Coronary artery (tissue), 2 donors: ENCODE measurements around the gene MSX1.

Source experiments
- DNase-seq: peaks from one replicate; pipeline ENCODE4 v3.0.0-alpha.2; 2017; ENCODE audit warnings: low spot score
- H3K27ac ChIP-seq, 2 donors: fragments of 200-600 bp; sonication (generic); one replicate each; pipeline ENCODE4 v1.5.1; 2016 to 2019
- H3K4me3 ChIP-seq: fragments of 200-600 bp; sonication (generic); 2 replicates; pipeline ENCODE4 v1.5.1; 2016; ENCODE audit warnings: mild to moderate bottlenecking, moderate library complexity
- TF ChIP-seq, protein P1 (sequence below): fragments of 200-600 bp; sonication (generic); IDR thresholded peaks from one replicate; pipeline ENCODE4 v1.5.1; 2019; ENCODE audit warnings: antibody characterized with exemption

Gene MSX1

DNA sequence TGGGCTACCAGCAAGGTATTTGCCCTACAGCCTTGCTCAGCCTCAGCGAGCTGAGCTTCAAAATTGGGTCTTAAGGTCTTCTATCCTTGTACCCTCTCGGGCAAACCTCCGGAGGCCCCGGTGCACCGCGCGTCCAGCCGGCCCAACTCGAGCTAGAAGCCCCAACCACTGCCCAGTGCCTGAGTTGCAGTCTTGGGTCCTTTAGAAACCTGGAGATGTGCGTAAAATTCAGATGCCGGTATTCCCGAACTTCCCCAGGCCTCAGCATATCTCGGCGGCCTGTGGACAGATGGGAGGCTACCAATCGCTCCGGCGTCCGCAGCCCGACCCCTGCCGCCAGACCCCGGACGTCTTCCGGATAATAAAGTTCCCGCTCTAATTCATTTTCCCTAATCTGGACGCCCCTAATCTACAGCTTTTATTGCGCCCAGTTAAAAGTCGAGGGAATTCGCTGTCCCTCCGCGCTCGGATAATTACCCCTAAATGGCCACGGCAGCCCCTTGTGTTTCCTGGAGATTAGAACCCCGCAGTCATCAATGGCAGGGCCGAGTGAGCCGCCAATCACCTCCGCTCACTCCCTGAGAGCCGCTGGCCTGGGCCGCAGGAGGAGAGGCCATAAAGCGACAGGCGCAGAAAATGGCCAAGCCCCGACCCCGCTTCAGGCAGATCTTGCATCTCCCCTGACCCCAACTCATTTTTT is 1.5 kb upstream of the MSX1 start:
- Histone ChIP-seq H3K4me3 (no peak overlapping the region), H3K27ac (no peak overlapping the region)
- TF ChIP-seq, protein P1, sequence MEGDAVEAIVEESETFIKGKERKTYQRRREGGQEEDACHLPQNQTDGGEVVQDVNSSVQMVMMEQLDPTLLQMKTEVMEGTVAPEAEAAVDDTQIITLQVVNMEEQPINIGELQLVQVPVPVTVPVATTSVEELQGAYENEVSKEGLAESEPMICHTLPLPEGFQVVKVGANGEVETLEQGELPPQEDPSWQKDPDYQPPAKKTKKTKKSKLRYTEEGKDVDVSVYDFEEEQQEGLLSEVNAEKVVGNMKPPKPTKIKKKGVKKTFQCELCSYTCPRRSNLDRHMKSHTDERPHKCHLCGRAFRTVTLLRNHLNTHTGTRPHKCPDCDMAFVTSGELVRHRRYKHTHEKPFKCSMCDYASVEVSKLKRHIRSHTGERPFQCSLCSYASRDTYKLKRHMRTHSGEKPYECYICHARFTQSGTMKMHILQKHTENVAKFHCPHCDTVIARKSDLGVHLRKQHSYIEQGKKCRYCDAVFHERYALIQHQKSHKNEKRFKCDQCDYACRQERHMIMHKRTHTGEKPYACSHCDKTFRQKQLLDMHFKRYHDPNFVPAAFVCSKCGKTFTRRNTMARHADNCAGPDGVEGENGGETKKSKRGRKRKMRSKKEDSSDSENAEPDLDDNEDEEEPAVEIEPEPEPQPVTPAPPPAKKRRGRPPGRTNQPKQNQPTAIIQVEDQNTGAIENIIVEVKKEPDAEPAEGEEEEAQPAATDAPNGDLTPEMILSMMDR = no peak
- DNase-seq = no peak

DNA sequence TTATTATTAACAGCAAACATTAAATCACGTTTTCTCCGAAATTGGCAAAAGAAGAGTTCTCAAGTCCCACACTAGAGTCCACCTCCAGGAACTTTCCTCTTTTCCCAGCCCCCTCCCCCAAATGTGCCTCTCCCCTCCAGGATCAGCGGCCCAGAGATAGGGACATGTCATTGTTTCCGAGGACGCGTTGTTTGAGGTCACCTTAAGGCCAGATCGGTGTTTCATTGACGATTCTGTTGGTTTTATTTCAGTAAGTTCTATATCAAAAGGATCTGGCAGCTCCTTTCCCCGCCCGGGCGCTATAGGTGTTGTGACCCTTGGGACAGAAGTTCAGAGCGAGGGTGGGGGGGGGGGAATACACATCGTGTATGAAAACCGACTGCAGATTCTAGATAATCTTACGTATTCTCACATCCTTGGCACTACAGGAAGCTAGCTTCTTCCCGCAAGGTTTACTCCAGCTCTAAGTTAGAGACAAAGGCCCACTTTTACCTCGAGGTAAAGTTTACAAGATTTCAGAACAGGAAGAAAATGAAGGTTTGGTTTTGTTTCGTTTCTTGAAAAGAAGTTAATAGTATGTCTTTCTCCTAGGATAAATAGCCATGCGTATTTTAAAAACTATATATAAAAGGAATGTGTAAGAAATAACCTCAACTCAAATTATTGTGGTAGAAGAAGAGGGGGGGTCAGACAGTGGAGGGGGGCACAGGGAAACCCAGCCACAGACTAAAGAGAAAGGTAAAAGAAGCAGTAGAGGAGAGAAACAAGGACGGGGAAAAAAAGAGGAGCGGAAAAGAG is 739 bp upstream of the MSX1 start:
- DNase-seq = no peak
- no peak overlapping the region for H3K27ac ChIP-seq
- TF ChIP-seq, protein P1 = no peak
- peak overlapping the region; percentile 83 for H3K4me3 ChIP-seq

DNA sequence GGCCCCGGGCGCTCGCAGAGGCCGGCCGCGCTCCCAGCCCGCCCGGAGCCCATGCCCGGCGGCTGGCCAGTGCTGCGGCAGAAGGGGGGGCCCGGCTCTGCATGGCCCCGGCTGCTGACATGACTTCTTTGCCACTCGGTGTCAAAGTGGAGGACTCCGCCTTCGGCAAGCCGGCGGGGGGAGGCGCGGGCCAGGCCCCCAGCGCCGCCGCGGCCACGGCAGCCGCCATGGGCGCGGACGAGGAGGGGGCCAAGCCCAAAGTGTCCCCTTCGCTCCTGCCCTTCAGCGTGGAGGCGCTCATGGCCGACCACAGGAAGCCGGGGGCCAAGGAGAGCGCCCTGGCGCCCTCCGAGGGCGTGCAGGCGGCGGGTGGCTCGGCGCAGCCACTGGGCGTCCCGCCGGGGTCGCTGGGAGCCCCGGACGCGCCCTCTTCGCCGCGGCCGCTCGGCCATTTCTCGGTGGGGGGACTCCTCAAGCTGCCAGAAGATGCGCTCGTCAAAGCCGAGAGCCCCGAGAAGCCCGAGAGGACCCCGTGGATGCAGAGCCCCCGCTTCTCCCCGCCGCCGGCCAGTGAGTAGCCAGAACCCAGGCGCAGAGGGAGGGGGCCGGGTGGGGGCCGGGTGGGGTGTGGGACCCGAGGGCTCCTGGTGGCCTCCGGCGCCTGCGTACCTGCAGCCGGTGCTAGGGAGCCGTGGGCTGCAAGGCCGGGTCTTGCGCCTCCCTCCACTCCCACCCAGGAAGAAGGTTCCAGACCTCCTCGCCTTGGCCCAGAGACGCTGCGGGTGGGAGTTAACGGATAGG is 534 bp downstream of the MSX1 start:
- TF ChIP-seq, protein P1 = no peak
- no peak for DNase-seq
- peak overlapping the region; percentile 22 to 73 for H3K27ac ChIP-seq
- peak overlapping the region; percentile 83 for H3K4me3 ChIP-seq

DNA sequence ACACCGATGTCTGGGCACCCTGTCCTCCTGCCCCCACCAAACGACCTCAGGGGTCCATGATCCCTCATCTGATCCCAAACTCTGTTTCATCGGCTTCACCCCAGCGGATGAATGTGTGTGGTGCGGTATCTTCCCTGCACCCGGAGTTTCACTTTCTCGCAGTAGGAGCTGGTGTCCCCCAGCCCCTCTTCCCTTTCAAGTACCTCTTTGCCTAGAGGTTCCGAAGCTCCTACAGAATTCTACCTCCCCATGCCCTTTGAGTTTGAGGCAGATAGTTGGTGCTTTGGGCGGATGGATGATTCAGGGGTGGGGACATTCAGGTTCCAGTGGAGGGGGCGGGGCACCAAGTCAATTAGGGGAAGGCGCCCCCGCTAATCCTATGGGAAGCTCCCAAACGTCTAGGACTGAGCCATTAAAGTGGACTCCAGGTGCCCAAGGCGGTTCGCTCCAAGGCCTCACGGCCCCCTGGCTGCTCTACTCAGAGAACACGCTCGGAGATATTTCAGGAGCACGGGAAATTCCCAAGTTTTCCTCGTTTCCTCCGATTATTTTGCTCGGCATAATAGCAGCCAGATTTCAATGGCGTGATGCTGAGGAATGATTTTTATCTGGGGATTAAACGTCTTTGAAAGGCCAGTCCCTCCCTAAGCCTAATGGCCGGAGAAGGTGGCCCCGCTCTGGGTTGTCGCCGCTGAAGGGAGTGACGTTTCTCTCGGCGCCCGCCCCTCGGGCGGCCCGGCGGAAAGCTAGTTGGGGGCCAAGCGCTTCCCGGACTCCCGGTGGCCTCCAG is 1.3 kb downstream of the MSX1 start:
- no peak for DNase-seq
- TF ChIP-seq, protein P1 = no peak
- Histone ChIP-seq H3K4me3 (peak overlapping the region; percentile 83), H3K27ac (peak overlapping the region; percentile 22 to 73)

DNA sequence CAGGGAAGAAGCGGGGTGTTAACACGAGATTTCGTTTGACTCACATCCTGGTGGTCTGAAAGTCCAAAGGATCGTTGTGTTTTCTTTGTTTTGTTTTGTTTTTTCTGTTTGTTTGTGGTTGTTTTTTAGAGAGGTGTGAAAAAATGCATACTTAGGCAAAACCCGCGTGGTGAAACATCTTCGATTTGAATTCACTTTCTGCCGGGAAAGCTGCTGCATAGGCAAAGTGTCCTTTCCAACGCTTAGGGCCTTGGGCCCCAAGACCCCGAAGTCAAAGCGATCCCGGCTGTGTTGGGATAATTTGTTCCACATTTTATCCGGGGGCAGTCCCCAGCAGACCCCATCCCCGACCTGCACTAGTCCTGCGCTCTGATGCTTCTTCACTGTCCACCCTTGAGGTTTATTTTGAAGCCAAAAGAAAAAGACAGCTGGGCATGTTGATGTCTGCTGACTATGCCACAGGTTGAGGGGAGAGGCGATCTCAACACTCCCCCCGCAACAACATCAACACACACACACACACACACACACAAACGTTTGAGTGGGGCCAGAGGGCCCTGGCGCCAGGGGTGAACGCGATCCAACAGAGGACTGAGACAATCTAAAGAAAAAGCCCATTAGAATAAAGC is 2.0 kb downstream of the MSX1 start:
- no peak for DNase-seq
- no peak overlapping the region for H3K27ac ChIP-seq

More for the DNA sequence above, 2.0 kb downstream of the MSX1 start:
- peak overlapping the region; percentile 83 for H3K4me3 ChIP-seq
- TF ChIP-seq, protein P1 = no peak
